NCI-H526 treated with DMSO at 0.1 percent for 48 hours (cell line): ENCODE measurements around the gene RAB11FIP3.
"Not testable (repeated sequence)": the region's sequence is repeated elsewhere in the genome, so short reads cannot be mapped to it uniquely, and the experiment has no call there.

Experiments used
- DNase-seq: peaks from one replicate; lab custom pipeline; 2025; lab: John Stamatoyannopoulos, UW

The RAB11FIP3 gene

DNA sequence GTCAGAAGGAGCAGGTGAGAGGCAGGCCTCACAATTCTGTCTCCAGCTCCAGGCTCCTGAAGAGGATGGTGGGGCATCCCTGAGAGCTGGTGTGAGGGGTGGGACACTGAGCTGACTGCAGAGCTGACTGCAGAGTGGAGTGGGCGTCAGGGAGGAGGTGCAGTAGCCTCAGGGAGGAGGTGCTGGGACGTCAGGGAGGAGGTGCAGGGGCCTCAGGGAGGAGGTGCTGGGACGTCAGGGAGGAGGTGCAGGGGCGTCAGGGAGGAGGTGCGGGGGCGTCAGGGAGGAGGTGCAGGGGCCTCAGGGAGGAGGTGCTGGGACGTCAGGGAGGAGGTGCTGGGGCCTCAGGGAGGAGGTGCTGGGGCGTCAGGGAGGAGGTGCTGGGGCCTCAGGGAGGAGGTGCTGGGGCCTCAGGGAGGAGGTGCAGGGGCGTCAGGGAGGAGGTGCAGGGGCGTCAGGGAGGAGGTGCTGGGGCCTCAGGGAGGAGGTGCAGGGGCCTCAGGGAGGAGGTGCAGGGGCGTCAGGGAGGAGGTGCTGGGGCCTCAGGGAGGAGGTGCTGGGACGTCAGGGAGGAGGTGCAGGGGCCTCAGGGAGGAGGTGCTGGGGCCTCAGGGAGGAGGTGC, 41.9 kb downstream of the RAB11FIP3 start:
- not testable (repeated sequence) for DNase-seq

DNA sequence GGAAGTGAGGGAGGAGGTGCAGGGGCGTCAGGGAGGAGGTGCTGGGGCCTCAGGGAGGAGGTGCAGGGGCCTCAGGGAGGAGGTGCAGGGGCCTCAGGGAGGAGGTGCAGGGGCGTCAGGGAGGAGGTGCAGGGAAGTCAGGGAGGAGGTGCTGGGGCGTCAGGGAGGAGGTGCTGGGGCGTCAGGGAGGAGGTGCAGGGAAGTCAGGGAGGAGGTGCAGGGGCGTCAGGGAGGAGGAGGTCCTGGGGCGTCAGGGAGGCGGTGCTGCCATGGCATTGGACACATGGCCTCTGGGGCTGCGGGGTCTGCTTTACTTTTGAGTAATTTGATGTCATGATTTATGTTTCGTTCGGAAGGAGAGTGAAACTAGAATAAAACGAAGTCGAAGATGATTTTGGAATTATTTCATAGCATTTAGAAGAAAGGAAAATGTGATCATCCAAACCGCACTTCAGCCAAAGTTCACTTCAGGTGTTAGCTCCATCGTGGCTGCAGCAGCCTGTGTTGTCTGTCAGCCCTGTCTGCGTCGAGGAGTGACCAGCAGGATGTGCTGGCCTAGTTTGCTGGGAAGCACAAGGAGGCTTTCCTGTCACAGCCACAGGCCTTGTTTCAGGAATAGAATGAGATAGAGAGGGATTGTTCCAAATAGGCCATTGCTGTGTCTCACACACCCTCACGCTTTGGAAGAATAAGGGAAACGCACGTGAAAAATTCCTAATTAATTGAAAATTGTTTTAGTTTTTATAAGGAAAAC, 42.8 kb downstream of the RAB11FIP3 start:
- no peak for DNase-seq

DNA sequence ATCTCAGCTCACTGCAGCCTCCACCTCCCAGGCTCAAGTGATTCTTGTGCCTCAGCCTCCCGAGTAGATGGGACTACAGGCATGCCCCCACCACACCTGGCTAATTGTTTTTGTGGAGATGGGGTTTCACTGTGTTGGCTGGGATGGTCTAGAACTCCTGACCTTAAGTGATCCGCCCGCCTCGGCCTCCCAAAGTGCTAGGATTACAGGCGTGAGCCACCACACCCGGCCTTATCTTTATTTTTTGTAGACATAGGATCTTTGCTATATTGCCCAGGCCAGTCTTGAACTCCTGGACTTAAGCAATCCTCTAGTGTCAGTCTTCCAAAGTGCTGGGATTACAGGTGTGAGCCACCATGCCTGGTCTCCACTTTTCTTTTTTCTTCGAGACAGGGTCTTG, 44.0 kb downstream of the RAB11FIP3 start:
- DNase-seq: not testable (repeated sequence)

DNA sequence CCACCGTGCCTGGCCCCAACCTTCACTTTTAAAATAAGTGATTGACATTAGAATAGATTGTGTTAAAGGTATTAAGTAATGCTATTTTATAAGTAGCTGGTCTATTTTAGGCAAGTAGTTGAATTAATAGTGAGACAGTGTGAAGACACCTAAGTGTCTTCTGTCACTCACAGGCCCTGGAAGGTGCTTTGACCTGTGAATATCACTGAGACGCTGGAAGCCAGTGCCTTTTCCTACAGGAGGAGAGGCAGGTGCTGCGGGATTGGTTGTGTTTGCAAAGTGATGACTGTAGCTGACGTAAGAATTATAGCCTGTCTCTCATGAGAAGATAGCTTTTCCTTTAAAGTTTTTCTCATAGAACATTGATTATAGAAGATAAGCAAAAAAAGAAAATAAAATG, 45.0 kb downstream of the RAB11FIP3 start:
- no peak for DNase-seq

GRCh38 chr16:471353-472198, 46.1 kb downstream of the RAB11FIP3 start:
- no peak for DNase-seq

DNA sequence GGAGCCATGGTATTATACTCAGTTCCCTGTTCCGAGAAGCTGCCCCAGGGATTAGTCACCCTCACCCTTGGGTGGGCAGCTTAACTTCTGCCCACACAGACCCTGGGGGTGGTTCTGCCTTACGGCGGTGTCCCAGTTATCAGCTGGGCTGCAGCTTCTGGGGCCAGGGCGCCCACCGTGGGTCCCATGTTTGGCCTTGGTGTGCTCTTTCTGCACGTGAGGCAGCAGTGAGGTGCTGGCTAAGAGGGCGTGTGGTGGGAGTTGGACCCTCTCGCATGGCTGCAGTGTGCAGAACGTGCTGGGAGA, 46.7 kb downstream of the RAB11FIP3 start:
- no peak for DNase-seq

DNA sequence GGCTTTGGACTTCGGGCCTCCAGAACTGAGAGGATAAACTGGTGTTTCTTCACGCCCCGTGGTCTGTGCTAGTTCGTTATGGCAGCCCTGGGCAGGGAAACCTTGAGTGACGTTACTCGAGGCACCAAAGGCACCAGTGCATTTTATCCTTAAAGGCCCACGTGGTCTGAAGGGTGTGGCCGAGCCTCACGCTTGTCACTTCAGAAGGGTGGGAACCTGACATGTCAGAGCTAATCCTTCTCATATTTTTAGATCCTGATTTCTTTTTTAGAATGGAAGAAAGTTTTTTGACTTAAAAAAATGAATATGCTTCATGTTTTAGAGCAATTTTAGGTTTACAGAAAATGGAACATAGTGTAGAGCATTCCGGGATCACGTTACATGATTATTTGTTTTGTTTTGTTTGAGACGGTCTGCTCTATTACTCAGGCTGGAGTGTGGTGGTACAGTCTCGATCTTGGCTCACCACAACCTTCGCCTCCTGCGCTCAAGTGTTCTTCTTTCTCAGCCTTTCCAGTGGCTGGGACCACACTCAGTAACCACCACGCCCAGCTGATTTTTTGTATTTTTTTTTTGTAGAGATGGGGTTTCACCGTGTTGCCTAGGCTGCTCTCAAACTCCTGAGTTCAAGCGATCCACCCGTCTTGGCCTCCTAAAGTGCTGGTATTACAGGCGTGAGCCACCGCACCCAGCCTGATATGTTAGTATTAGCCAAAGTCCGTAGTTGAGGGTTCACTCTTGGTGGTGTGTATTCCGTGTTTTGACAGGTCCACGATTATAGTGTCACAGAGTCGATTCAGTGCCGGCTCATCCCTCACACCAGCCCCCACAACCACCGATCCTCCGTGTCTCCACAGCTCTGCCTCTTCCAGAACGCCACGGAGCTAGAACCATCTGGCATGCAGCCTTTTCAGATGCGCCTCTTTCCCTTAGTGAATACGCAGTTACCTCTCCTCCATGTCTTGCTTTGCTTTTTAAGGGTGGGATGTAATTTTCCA, 47.9 kb downstream of the RAB11FIP3 start:
- no peak for DNase-seq

- DNase-seq: peak; percentile 48
Measured at GRCh38 chr16:474420-475122, 49.1 kb downstream of the RAB11FIP3 start.

DNA sequence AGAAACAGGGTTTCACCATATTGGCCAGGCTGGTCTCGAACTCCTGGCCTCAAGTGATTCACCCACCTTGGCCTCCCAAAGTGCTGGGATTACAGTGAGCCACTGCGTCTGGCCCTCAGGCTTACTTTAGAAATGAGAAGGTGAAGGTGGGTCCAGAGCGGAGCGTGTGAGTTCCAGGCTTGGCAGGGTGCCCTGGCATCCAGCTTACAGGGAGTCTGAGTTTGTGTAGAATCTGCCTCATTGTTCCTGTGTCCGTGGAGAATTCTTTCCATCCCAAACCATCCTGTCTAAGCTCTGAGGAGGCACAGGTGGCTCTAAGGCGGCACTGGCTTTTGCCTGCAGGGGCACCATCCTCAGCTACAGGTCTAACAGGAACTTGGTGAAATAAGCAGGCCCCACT, 50.6 kb downstream of the RAB11FIP3 start:
- DNase-seq: no peak

- DNase-seq: no peak
Measured at GRCh38 chr16:477301-478157, 52.1 kb downstream of the RAB11FIP3 start.

DNA sequence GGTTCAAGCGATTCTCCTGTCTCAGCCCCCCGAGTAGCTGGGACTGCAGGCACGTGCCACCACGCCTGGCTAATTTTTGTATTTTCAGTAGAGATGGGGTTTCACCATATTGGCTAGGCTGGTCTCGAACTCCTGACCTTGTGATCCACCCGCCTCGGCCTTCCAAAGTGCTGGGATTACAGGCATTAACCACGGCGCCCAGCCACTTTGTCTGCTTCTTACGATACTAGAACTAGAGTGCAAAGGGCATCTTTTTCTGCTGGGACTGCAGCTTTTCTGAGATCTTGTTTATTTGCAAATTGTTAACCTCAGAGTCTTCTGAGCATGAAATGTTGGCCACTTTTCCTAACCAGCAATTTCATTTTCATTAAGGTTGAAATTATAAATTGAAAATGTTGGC, 52.8 kb downstream of the RAB11FIP3 start:
- not testable (repeated sequence) for DNase-seq

DNA sequence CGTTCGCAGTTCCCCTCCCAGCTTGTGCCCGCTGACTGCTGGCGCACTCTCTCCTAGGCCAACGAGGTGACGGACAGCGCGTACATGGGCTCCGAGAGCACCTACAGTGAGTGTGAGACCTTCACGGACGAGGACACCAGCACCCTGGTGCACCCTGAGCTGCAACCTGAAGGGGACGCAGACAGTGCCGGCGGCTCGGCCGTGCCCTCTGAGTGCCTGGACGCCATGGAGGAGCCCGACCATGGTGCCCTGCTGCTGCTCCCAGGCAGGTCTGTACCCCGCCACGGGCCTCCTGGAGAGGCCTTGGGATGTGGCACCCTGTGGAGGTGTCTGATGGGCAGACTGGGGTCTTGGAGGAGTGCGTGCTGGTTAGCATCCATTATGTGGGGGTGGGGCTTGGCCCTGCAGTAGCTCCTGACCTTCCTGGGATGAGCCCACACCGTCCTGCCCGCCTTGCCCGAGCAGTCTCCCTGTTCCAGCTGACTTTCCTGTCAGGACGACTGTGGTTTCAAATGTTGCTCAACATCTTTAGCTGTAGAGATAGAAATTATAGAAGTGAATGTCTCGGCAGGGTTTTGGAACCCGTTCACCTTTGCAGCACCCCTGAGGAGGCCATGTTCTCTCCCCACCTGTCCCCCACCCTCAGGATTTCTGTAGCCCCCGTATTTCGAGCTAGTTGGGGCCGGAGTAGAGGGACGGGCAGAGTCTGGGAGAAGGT, 57.2 kb downstream of the RAB11FIP3 start:
- no peak for DNase-seq

DNA sequence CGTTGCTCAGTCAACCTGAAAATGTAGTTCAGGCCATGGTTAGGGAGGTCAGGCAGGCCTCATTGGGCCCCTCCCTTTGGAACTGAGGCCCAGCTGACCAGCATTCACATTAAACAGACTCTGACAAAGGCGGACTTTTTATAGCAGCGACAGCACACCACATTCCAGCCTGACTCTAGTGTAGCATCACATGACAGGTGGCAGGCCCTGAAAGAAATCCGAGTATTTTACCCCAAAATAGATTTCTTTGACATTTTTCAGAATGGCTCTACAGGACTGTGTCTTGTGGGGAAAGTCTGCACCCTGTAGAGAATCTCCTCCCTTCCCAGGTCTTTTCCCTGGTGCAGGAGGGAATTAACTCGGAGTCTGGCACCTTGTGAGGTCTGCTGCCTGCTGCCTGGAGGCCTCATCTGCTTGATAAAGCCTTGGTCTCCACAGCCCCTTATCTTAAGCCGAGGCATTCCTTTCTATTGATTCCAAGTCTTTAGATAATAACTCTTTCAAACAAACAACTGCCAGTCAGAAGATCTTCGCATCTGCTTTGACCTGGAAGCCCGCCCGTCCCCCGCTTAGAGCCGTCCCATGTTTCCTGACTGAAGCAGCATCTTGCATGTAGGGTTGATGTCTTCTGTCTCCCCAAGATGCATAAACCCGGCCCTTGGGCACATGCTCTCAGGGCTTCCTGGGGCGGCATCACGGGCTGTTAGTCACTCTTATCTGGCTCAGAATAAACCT, 58.1 kb downstream of the RAB11FIP3 start:
- no peak for DNase-seq

DNA sequence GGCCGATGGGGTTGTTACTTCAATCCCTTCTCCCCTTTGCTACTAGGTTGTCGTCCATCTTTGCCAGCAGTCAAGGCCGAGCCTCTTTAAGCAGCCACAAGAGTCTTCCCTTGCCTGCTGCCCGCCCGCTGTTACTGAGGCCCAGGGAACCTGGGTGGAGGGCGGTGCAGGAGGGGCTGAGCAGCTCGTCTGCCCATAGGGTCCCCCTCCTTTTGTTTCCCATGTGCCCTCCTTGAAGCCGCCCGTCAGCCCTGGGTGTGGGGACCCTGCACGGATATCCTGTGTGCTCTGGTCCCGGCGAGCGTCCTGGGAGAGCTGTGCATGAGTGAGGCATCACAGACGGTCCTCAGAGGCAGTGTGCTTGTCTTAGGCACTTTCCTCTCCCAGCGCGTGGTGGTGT, 64.2 kb downstream of the RAB11FIP3 start:
- DNase-seq: no peak

DNA sequence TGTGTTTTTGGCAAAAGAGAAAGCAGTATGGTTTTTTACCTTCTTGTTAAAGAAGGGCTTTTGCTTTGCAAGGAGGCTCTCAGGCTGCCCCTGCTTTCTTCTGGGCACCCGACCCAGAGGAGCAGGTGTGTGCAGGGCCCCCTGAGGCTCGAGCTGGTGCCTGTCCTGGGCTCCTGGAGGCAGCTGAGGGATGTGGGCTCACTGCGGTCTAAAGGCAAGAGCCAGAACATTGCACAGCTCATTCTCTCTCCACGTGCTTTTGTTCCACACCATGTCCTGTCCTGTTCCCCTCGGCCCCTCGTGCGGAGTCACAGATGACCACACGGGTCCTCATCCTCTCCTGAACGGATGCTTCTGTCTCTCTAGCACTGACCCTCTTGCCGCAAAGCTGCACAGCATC, 65.3 kb downstream of the RAB11FIP3 start:
- DNase-seq: no peak

- no peak for DNase-seq
Measured at GRCh38 chr16:491220-491919, 65.9 kb downstream of the RAB11FIP3 start.

DNA sequence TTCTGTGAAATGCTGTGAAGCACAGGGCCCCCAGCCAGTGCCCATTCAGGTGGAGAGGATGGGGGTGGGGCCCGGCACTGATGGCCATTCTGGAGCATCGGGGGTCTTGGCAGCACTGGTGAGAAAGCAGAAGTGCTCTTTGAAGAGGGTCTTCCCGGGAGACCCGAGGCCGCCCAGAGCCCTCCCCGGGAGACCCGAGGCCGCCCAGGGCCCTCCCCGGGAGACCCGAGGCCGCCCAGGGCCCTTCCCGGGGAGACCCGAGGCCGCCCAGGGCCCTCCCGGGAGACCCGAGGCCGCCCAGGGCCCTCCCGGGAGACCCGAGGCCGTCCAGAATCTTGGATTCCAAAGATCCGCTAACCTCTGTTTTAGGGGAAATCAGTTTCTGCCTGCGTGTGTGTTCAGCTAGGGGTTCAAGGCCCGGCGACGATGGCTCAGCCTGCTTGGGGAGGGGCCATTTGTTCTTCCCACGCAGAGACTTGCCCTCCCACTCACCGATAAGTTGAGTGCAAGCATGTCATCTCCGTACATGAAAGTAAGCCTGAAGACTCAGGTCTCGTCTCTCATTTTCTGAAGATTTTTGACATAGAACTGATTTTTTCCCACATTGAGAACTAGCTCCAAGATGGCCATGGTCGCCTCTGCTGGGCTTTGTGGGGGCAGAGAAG, 66.9 kb downstream of the RAB11FIP3 start:
- no peak for DNase-seq

DNA sequence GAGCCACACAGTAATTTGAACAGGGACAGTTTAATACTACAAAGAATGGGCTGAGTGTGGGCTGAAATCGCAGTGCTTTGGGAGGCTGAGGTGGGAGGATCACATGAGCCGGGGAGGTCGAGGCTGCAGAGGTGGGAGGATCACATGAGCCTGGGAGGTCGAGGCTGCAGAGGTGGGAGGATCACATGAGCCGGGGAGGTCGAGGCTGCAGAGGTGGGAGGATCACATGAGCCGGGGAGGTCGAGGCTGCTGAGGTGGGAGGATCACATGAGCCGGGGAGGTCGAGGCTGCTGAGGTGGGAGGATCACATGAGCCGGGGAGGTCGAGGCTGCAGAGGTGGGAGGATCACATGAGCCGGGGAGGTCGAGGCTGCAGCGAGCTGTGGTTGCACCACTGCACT, 69.2 kb downstream of the RAB11FIP3 start:
- DNase-seq: not testable (repeated sequence)
